ENCODE data around the gene CBX8. TPM values are rescaled to one million over a fixed set of nuclear protein-coding genes. Genes with fewer than 3 reads are reported as not detected.

CBX8 gene
- total and polyA plus RNA-seq, 2 of the 8 experiments (the other 6 are each of a cell fraction or from before 2014, with no cell fraction given) = 0.09 to 2.1 TPM

DNA sequence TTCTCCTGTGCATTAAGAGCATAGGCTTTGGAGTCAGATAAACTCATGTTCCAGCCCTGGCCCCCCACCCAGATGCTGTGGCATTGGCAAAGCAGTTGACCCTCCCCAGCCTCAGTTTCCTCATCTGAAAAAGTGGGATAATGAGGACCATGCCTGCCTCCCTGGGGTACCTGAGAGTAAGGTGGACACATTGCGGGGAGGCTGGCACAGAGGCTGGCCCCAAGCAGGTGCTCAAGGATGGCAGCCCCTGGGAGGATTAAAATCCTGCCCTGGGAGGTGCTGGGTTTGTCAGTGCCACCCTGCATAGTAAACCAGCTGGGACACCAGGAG is 54.3 kb downstream of the CBX8 start:
- Histone ChIP-seq H3K4ac (replicated peaks; ENCODE audit: insufficient read length, low read depth, low read length) (no peak overlapping the region), H3K56ac (replicated peaks; ENCODE audit: insufficient read length, low read depth, low read length) (no peak overlapping the region), H3K4me3 (ENCODE audit: extremely low read depth in 1 of 4, insufficient read depth in 2 of 4, low read depth in 3 of 4, low read length in 4 of 4) (no peak overlapping the region), H2BK15ac (ENCODE audit: low read length) (no peak overlapping the region), H3K14ac (ENCODE audit: insufficient read length) (no peak overlapping the region), H2BK12ac (ENCODE audit: low read depth, low read length) (peak overlapping the region; percentile 39; the same call in 1 of the 2 replicates), H4K20me1 (replicated peaks in 1 of 2; ENCODE audit: control insufficient read depth in 1 of 2, insufficient read depth in 2 of 2, low read length in 2 of 2) (peaks cover 0 to 7% of the 10 kb centered on the region in 2 experiments), H3K27me3 (replicated peaks in 1 of 4; ENCODE audit: control insufficient read depth in 3 of 4, extremely low read depth in 1 of 4, insufficient read depth in 3 of 4, low read length in 3 of 4) (peaks cover 3 to 37% (median 31%) of the 10 kb centered on the region in 4 experiments), H4K5ac (ENCODE audit: insufficient read length, low read depth, low read length) (no peak overlapping the region), H3K18ac (ENCODE audit: extremely low read depth, low read length) (no peak overlapping the region), H3K27ac (ENCODE audit: low read depth, low read length) (no peak overlapping the region), H2AK5ac (ENCODE audit: low read depth, low read length) (no peak overlapping the region), H3K9me3 (ENCODE audit: insufficient read depth in 2 of 2, low read depth in 1 of 2, low read length in 1 of 2) (no peaks in the 10 kb centered on the region), H3K23ac (ENCODE audit: insufficient read length) (no peak overlapping the region), H2BK120ac (replicated peaks; ENCODE audit: low read depth, low read length) (no peak overlapping the region), H4K91ac (replicated peaks; ENCODE audit: insufficient read length, low read length) (no peak overlapping the region), H3K23me2 (ENCODE audit: low read depth, low read length) (peaks cover 3% of the 10 kb centered on the region; the same call in 1 of the 2 replicates), H3K36me3 (ENCODE audit: control insufficient read depth in 2 of 4, insufficient read depth in 4 of 4, low read length in 3 of 4) (no peaks in the 10 kb centered on the region), H4K8ac (ENCODE audit: extremely low read depth, insufficient read depth, low read length) (no peak overlapping the region), H3K9ac (replicated peaks in 1 of 4; ENCODE audit: extremely low read depth in 1 of 4, low read depth in 3 of 4, low read length in 3 of 4) (no peak overlapping the region), H3K79me1 (ENCODE audit: low read depth, low read length) (no peaks in the 10 kb centered on the region), H3K79me2 (ENCODE audit: control insufficient read depth in 1 of 2, insufficient read depth in 2 of 2, low read length in 2 of 2) (no peaks in the 10 kb centered on the region), H3K4me2 (ENCODE audit: insufficient read depth in 1 of 2, low read depth in 2 of 2, low read length in 2 of 2) (peak overlapping the region in 1 of 2 experiments; percentile 36; a peak in 1 of 4 replicates), H2BK5ac (ENCODE audit: low read depth, low read length) (no peak overlapping the region), H2BK20ac (ENCODE audit: low read length) (no peak overlapping the region), H2AFZ (ENCODE audit: low read length) (no peak overlapping the region), H3K4me1 (replicated peaks in 1 of 4; ENCODE audit: control insufficient read depth in 3 of 4, insufficient read depth in 4 of 4, low read length in 3 of 4) (peaks cover 4 to 21% (median 10%) of the 10 kb centered on the region in 4 experiments; a peak in 6 of 7 replicates)
- ChIA-PET CTCF (ENCODE audit: partially characterized antibody) (interaction anchor here (0.6 to 7.6 kb wide), 25 partner anchors 10 to 525 kb away, joined by 3 to 94 read pairs (median 8); partner anchors contain the start of genes CBX2 and CBX4), POLR2A (ENCODE audit: partially characterized antibody) (interaction anchor here (1.0 to 10.4 kb wide), 3 partner anchors 35 to 47 kb away, joined by 3 to 77 read pairs (median 20); partner anchors contain the start of gene CBX2)
- DNase-seq (ENCODE audit: low read depth in 1 of 2, low spot score in 2 of 2) = no peak
- WGBS, 2 experiments (ENCODE audit: extremely low coverage in 1 of 2, insufficient coverage in 1 of 2, insufficient read length in 1 of 2, insufficient replicate concordance in 2 of 2, low coverage in 1 of 2, low lambda C conversion rate in 2 of 2, missing lambda C conversion rate in 1 of 2) = 100% methylated on average over 1 of the region's 1 CpG; no CpG with 5 or more reads in 1 of the 2 experiments
- TF ChIP-seq YY1 (IDR thresholded peaks at IDR 0.05; ENCODE audit: low read depth, low read length) (no peak), CBX5 (IDR thresholded peaks at IDR 0.05; ENCODE audit: low read depth, low read length) (no peak), MAFK (IDR thresholded peaks at IDR 0.05; ENCODE audit: low read depth, low read length) (no peak), ZNF274 (IDR thresholded peaks at IDR 0.05; ENCODE audit: borderline replicate concordance, extremely low read depth, low read length) (no peak), CHD1 (IDR thresholded peaks at IDR 0.05; ENCODE audit: low read depth, low read length) (no peak)
- TF ChIP-seq, protein P1, sequence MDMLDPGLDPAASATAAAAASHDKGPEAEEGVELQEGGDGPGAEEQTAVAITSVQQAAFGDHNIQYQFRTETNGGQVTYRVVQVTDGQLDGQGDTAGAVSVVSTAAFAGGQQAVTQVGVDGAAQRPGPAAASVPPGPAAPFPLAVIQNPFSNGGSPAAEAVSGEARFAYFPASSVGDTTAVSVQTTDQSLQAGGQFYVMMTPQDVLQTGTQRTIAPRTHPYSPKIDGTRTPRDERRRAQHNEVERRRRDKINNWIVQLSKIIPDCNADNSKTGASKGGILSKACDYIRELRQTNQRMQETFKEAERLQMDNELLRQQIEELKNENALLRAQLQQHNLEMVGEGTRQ (IDR thresholded peaks at IDR 0.05; ENCODE audit: low read length) = no peak
- FAIRE-seq = no peak

Measured in H1 (cell line).